GM04503 (cell line): Measurements from ENCODE around the gene FNDC3A.
A peak's percentile ranks its signal among the peaks of the same experiment; 100 is the strongest.
"Not testable (repeated sequence)": the region's sequence is repeated elsewhere in the genome, so short reads cannot be mapped to it uniquely, and the experiment has no call there.

Experiments
- DNase-seq: peaks from one replicate; pipeline ENCODE4 v3.0.0-alpha.2; 2012; ENCODE audit warnings: low read depth

The FNDC3A gene

GRCh38 chr13:49042476-49042875 lies 66.8 kb downstream of the FNDC3A start:
- no peak for DNase-seq

- DNase-seq: no peak
Observed at GRCh38 chr13:49044008-49044407, 68.3 kb downstream of the FNDC3A start.

- no peak for DNase-seq
Observed at GRCh38 chr13:49044836-49045235, 69.1 kb downstream of the FNDC3A start.

- DNase-seq: no peak
Observed at GRCh38 chr13:49046002-49046401, 70.3 kb downstream of the FNDC3A start.

- no peak for DNase-seq
Observed at GRCh38 chr13:49046519-49046918, 70.8 kb downstream of the FNDC3A start.

- DNase-seq: no peak
Observed at GRCh38 chr13:49052813-49053212, 77.1 kb downstream of the FNDC3A start.

GRCh38 chr13:49053215-49053614 lies 77.5 kb downstream of the FNDC3A start:
- no peak for DNase-seq

GRCh38 chr13:49053906-49054305 lies 78.2 kb downstream of the FNDC3A start:
- DNase-seq: no peak

GRCh38 chr13:49055021-49055420 lies 79.3 kb downstream of the FNDC3A start:
- no peak for DNase-seq

- no peak for DNase-seq
Observed at GRCh38 chr13:49057176-49057575, 81.5 kb downstream of the FNDC3A start.

- DNase-seq: no peak
Observed at GRCh38 chr13:49058761-49059160, 83.0 kb downstream of the FNDC3A start.

GRCh38 chr13:49060678-49061387 lies 85.1 kb downstream of the FNDC3A start:
- DNase-seq: no peak

- DNase-seq: not testable (repeated sequence)
Observed at GRCh38 chr13:49061388-49061752, 85.7 kb downstream of the FNDC3A start.

GRCh38 chr13:49062297-49062896 lies 86.7 kb downstream of the FNDC3A start:
- no peak for DNase-seq

- DNase-seq: no peak
Observed at GRCh38 chr13:49063011-49063410, 87.3 kb downstream of the FNDC3A start.

- DNase-seq: no peak
Observed at GRCh38 chr13:49063497-49063896, 87.8 kb downstream of the FNDC3A start.

- no peak for DNase-seq
Observed at GRCh38 chr13:49064476-49064875, 88.8 kb downstream of the FNDC3A start.

GRCh38 chr13:49066856-49067255 lies 91.1 kb downstream of the FNDC3A start:
- DNase-seq: no peak

- not testable (repeated sequence) for DNase-seq
Observed at GRCh38 chr13:49068498-49068897, 92.8 kb downstream of the FNDC3A start.

GRCh38 chr13:49070021-49070420 lies 94.3 kb downstream of the FNDC3A start:
- not testable (repeated sequence) for DNase-seq

- DNase-seq: no peak
Observed at GRCh38 chr13:49071341-49071937, 95.7 kb downstream of the FNDC3A start.

- DNase-seq: peak; percentile 55
Observed at GRCh38 chr13:49082653-49083536, 107.2 kb downstream of the FNDC3A start.

- no peak for DNase-seq
Observed at GRCh38 chr13:49084961-49085360, 109.2 kb downstream of the FNDC3A start.
